T-helper 2 cell treated with Interferon-gamma antibody and Interleukin-4, amounts not matched to agents 100 ng/mL and 5 ng/mL, for 36 hours (primary cell): ENCODE measurements around the gene OR4C3. TPM values are rescaled to one million over a fixed set of nuclear protein-coding genes. Genes with fewer than 3 reads are reported as not detected.
"Not testable (repeated sequence)": the region's sequence is repeated elsewhere in the genome, so short reads cannot be mapped to it uniquely, and the experiment has no call there.

Source experiments
- intact Hi-C: fragments of 100-400 bp; cut with micrococcal nuclease; formaldehyde crosslinking; loops from one replicate; pipeline ENCODE4 v1.15.1; 2023
- total RNA-seq: library from RNA; stranded (reverse); gene quantifications from 2 replicates; pipeline ENCODE4 v1.2.3, GENCODE V29; 2022

Gene OR4C3
- total RNA-seq, result not detected in 2 replicates

- intact Hi-C loops, result not testable (repeated sequence)
Measured at GRCh38 chr11:48324620-48325019, at the start of gene OR4C3. Gene OR4C3, plus strand, starts transcription at chr11:48324920. Its CDS starts 102 bp downstream, at chr11:48325022.

GRCh38 chr11:48305923-48306322 is 18.8 kb upstream of the OR4C3 start, which contains the start of gene OR4S1:
Gene OR4S1, plus strand, starts transcription at chr11:48306223. Its CDS starts 0 bp downstream, at chr11:48306223.
- intact Hi-C loops, result loop anchor here (10.0 kb wide), 1 partner anchor 1219 kb away; no protein-coding TSS in a partner anchor

- intact Hi-C loops, result loop anchor here (10.0 kb wide), 1 partner anchor 1217 kb away; no protein-coding TSS in a partner anchor
Measured at GRCh38 chr11:48307760-48308386, 16.8 kb upstream of the OR4C3 start.

GRCh38 chr11:48313590-48313989 is 11.1 kb upstream of the OR4C3 start:
- intact Hi-C loops, result not testable (repeated sequence)

- intact Hi-C loops, result not testable (repeated sequence)
Measured at GRCh38 chr11:48319813-48320212, 4.9 kb upstream of the OR4C3 start.

GRCh38 chr11:48341466-48341865 is 16.7 kb downstream of the OR4C3 start:
- intact Hi-C loops, result no loop called here

- intact Hi-C loops, result not testable (repeated sequence)
Measured at GRCh38 chr11:48342505-48342904, 17.8 kb downstream of the OR4C3 start.

GRCh38 chr11:48346286-48346685 is 21.6 kb downstream of the OR4C3 start:
- intact Hi-C loops, result not testable (repeated sequence)

- intact Hi-C loops, result no loop called here
Measured at GRCh38 chr11:48354013-48354412, 29.3 kb downstream of the OR4C3 start.

- intact Hi-C loops, result no loop called here
Measured at GRCh38 chr11:48354677-48355076, 30.0 kb downstream of the OR4C3 start.

- intact Hi-C loops, result not testable (repeated sequence)
Measured at GRCh38 chr11:48361289-48361688, 36.6 kb downstream of the OR4C3 start.

GRCh38 chr11:48366365-48366764 is 41.6 kb downstream of the OR4C3 start, which contains the start of gene OR4C5:
Gene OR4C5, minus strand, starts transcription at chr11:48366465. Its CDS starts 0 bp downstream, at chr11:48366465.
- intact Hi-C loops, result no loop called here

Other genes with a start within 250 kb of the OR4C3 start
- gene OR4B1, start 108.1 kb upstream of the OR4C3 start, total RNA-seq, result not detected in 2 replicates
- gene OR4X2, start 79.8 kb upstream of the OR4C3 start, total RNA-seq, result not detected in 2 replicates
- not detected in 2 replicates for gene OR4X1, start 61.1 kb upstream of the OR4C3 start, total RNA-seq
- not detected in 2 replicates for gene OR4S1, start 18.7 kb upstream of the OR4C3 start, total RNA-seq
- not detected in 2 replicates for gene OR4C5, start 41.5 kb downstream of the OR4C3 start, total RNA-seq
- not detected in 2 replicates for gene OR4A47, start 163.9 kb downstream of the OR4C3 start, total RNA-seq